CD4-positive, alpha-beta memory T cell (primary cell): ENCODE data around the gene ZNF229. TPM values are rescaled to one million over a fixed set of nuclear protein-coding genes. Genes with fewer than 3 reads are reported as not detected.
"Not testable (repeated sequence)": the region's sequence is repeated elsewhere in the genome, so short reads cannot be mapped to it uniquely, and the experiment has no call there.

Experiments used
- CTCF ChIA-PET: fragments of 350-600 bp; sonication (Branson Sonifier 250); formaldehyde crosslinking; loops from one replicate; lab custom pipeline; 2021; ENCODE audit warnings: inconsistent platforms; ENCODE audit not compliant: partially characterized antibody; lab: Charles Lee
- POLR2A ChIA-PET: fragments of 350-600 bp; sonication (Branson Sonifier 250); formaldehyde crosslinking; loops from one replicate; lab custom pipeline; 2021; ENCODE audit not compliant: partially characterized antibody; lab: Charles Lee
- DNase-seq, 5 donors: peaks; one replicate each; pipeline versions ENCODE4 v3.0.0 to v3.0.0-alpha.2; 2020 to 2022; ENCODE audit warnings: mixed read lengths in 1 of 5
- H3K27ac ChIP-seq: one replicate; pipeline ENCODE4 v1.7.0; 2013; ENCODE audit warnings: low read depth, low read length
- H3K27me3 ChIP-seq: 2 replicates; pipeline ENCODE4 v1.7.0; 2013; ENCODE audit warnings: mild to moderate bottlenecking, low read length, moderate library complexity; ENCODE audit not compliant: insufficient read depth
- H3K36me3 ChIP-seq: 2 replicates; pipeline ENCODE4 v1.7.0; 2013; ENCODE audit warnings: mild to moderate bottlenecking, low read length, moderate library complexity; ENCODE audit not compliant: insufficient read depth
- H3K4me1 ChIP-seq: 2 replicates; pipeline ENCODE4 v1.7.0; 2013; ENCODE audit warnings: mild to moderate bottlenecking, low read length, moderate library complexity; ENCODE audit not compliant: insufficient read depth
- H3K4me3 ChIP-seq, 2 donors: one replicate each; pipeline ENCODE4 v1.7.0; 2013; ENCODE audit warnings: low read length in 2 of 2, mild to moderate bottlenecking in 1 of 2
- H3K9me3 ChIP-seq, 2 donors: one replicate each; pipeline ENCODE4 v1.7.0; 2013; ENCODE audit warnings: low read length in 2 of 2, control low read depth in 1 of 2; ENCODE audit not compliant: control insufficient read depth in 1 of 2
- H3K27ac Mint-ChIP-seq, 7 donors: one replicate each; pipeline ENCODE4 v1.8.0; 2020 to 2021; ENCODE audit warnings: mixed read lengths in 7 of 7, mild to moderate bottlenecking in 6 of 7, inconsistent platforms in 3 of 7, moderate library complexity in 3 of 7
- H3K27me3 Mint-ChIP-seq, 2 donors: one replicate each; pipeline ENCODE4 v1.8.0; 2020 to 2021; ENCODE audit warnings: mixed read lengths in 2 of 2
- H3K36me3 Mint-ChIP-seq, 2 donors: one replicate each; pipeline ENCODE4 v1.8.0; 2020 to 2021; ENCODE audit warnings: mixed read lengths in 2 of 2, inconsistent platforms in 1 of 2, mild to moderate bottlenecking in 1 of 2
- H3K4me1 Mint-ChIP-seq, 4 donors: one replicate each; pipeline ENCODE4 v1.8.0; 2020 to 2021; ENCODE audit warnings: mixed read lengths in 4 of 4, mild to moderate bottlenecking in 1 of 4
- H3K4me3 Mint-ChIP-seq, 8 donors: one replicate each; pipeline ENCODE4 v1.8.0; 2020 to 2021; ENCODE audit warnings: mixed read lengths in 8 of 8, mild to moderate bottlenecking in 7 of 8, moderate library complexity in 6 of 8, inconsistent platforms in 3 of 8
- H3K9me3 Mint-ChIP-seq, 8 donors: one replicate each; pipeline ENCODE4 v1.8.0; 2020 to 2021; ENCODE audit warnings: mixed read lengths in 8 of 8, mild to moderate bottlenecking in 5 of 8, inconsistent platforms in 3 of 8, moderate library complexity in 1 of 8
- intact Hi-C: fragments of 100-400 bp; cut with micrococcal nuclease; formaldehyde crosslinking; loops from one replicate; pipeline ENCODE4 v1.15.1; 2023
- polyA plus RNA-seq, 2 donors: library from polyadenylated mRNA; unstranded; fragments of 300-500 nt; fragmentation: Illumina TruSeq; gene quantifications; one replicate each; pipeline ENCODE4 v1.2.3, GENCODE V29; 2021
- total RNA-seq, 2 experiments: library from RNA; stranded (reverse); gene quantifications; one replicate each; pipeline ENCODE4 v1.2.3, GENCODE V29; 2021

ZNF229 gene
- total and polyA plus RNA-seq, 4 experiments from 2014 or later = 0.16 to 1.6 (median 0.64) TPM

- intact Hi-C loops = no loop called here
- Histone ChIP-seq H3K4me3 (no peak overlapping the region), H3K9me3 (peaks cover 0 to 16% of the 10 kb centered on the region in 2 donors), H3K27me3 (no peaks in the 10 kb centered on the region), H3K36me3 (no peaks in the 10 kb centered on the region), H3K4me1 (no peaks in the 10 kb centered on the region), H3K27ac (no peak overlapping the region)
- DNase-seq = no peak
- ChIA-PET POLR2A (no interaction called here), CTCF (no interaction called here)
- peaks cover 0 to 6% of the 10 kb centered on the region in 2 donors for H3K27me3 Mint-ChIP-seq
- peaks cover 26 to 34% of the 10 kb centered on the region in 2 donors for H3K36me3 Mint-ChIP-seq
- no peaks in the 10 kb centered on the region for H3K4me1 Mint-ChIP-seq
- H3K27ac Mint-ChIP-seq = peak overlapping the region in 1 of 7 donors; percentile 30
- peaks cover 3 to 62% (median 45%) of the 10 kb centered on the region in 8 donors for H3K9me3 Mint-ChIP-seq
- no peak overlapping the region for H3K4me3 Mint-ChIP-seq
Measured at GRCh38 chr19:44455100-44455499, 6.8 kb upstream of the ZNF229 start.

DNA sequence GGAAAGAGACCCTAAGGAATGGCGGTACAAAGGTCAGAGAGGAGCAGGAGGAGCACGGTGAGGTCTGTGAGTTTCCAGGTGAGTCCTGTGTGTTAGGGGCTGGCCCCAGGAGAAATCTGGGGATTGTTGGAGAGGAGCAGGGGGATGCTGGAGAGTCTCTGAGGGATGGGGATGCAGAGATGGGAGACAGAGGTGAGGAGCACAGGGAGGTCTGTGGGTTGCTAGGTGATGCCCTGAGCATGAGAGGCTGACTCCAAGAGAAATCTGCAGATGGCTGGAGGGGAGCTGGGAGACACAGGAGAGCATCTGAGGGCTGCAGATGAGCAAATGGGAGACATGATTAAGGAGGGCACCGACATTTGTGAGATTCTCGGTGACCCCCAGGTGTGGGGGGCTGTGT is 4.1 kb upstream of the ZNF229 start:
- peaks cover 0 to 29% of the 10 kb centered on the region in 2 donors for H3K9me3 ChIP-seq
- intact Hi-C loops = no loop called here

DNA sequence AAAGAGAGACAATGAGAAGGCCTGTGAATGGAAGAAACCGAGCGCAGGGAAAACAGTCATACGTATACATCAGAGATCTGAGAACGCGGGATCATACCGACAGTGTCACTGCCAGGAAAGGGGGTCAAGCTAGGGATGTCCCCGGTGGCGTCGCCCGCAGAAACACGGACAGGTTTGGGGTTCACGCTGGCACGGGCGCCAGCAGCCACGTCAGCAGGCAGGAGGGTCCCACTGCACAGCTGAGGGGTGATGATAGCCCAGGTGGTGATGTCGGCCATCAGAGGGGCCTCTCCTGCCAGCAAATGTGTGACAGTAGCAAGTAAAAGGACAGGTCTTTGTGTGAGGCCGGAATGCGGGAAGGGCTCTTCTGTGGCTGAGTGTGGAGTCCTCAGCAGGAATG is 3.4 kb upstream of the ZNF229 start:
- peaks cover 0 to 33% of the 10 kb centered on the region in 2 donors for H3K9me3 ChIP-seq
- H3K4me1 ChIP-seq = no peaks in the 10 kb centered on the region
- Mint-ChIP-seq H3K9me3 (peaks cover 13 to 90% (median 75%) of the 10 kb centered on the region in 8 donors), H3K4me1 (peaks cover 0 to 12% (median 3%) of the 10 kb centered on the region in 4 donors), H3K27me3 (peaks cover 1 to 9% of the 10 kb centered on the region in 2 donors), H3K36me3 (peaks cover 34 to 46% of the 10 kb centered on the region in 2 donors), H3K4me3 (peak overlapping the region in 2 of 8 donors; percentile 22 to 33), H3K27ac (no peak overlapping the region)
- no peak for DNase-seq
- H3K27ac ChIP-seq = no peak overlapping the region
- H3K27me3 ChIP-seq = no peaks in the 10 kb centered on the region
- no peaks in the 10 kb centered on the region for H3K36me3 ChIP-seq
- intact Hi-C loops = no loop called here
- H3K4me3 ChIP-seq = no peak overlapping the region
- POLR2A ChIA-PET = no interaction called here
- CTCF ChIA-PET = no interaction called here

More for the DNA sequence above, 4.1 kb upstream of the ZNF229 start:
- ChIA-PET CTCF (no interaction called here), POLR2A (no interaction called here)
- peaks cover 1 to 7% of the 10 kb centered on the region in 2 donors for H3K27me3 Mint-ChIP-seq
- H3K36me3 Mint-ChIP-seq = peaks cover 32 to 43% of the 10 kb centered on the region in 2 donors
- no peaks in the 10 kb centered on the region for H3K27me3 ChIP-seq
- no peaks in the 10 kb centered on the region for H3K4me1 ChIP-seq
- DNase-seq = no peak
- no peak overlapping the region for H3K4me3 ChIP-seq
- no peak overlapping the region for H3K27ac ChIP-seq
- H3K4me3 Mint-ChIP-seq = no peak overlapping the region
- H3K27ac Mint-ChIP-seq = no peak overlapping the region
- H3K4me1 Mint-ChIP-seq = peaks cover 0 to 11% (median 3%) of the 10 kb centered on the region in 4 donors
- no peaks in the 10 kb centered on the region for H3K36me3 ChIP-seq
- H3K9me3 Mint-ChIP-seq = peaks cover 13 to 83% (median 70%) of the 10 kb centered on the region in 8 donors

DNA sequence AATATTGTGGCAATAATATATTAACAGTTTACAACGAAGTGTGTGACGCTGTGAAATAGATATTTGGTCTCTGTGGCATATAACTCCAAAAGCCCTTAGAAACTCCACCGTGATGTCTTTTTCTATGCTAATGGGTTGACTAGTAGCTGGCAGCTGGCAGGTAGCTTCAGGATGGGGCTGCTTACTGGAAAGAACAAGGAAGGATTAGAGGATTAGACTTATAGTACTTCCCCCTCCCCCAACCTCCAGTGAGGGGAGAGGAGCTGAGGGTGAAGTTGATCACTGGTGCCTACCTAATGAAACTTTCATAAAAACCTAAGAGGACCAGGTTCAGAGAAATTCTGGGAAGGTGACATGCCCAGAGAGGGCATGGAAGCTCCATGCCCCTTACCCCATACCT is 9.8 kb downstream of the ZNF229 start:
- Histone ChIP-seq H3K4me1 (no peaks in the 10 kb centered on the region), H3K36me3 (no peaks in the 10 kb centered on the region), H3K27ac (no peak overlapping the region), H3K9me3 (peaks cover 0 to 4% of the 10 kb centered on the region in 2 donors), H3K27me3 (no peaks in the 10 kb centered on the region), H3K4me3 (no peak overlapping the region)
- Mint-ChIP-seq H3K36me3 (peaks cover 26 to 35% of the 10 kb centered on the region in 2 donors), H3K9me3 (peaks cover 3 to 92% (median 75%) of the 10 kb centered on the region in 8 donors), H3K27me3 (no peaks in the 10 kb centered on the region), H3K27ac (no peak overlapping the region), H3K4me1 (no peaks in the 10 kb centered on the region), H3K4me3 (no peak overlapping the region)
- ChIA-PET CTCF (no interaction called here), POLR2A (no interaction called here)
- intact Hi-C loops = no loop called here
- DNase-seq = no peak

DNA sequence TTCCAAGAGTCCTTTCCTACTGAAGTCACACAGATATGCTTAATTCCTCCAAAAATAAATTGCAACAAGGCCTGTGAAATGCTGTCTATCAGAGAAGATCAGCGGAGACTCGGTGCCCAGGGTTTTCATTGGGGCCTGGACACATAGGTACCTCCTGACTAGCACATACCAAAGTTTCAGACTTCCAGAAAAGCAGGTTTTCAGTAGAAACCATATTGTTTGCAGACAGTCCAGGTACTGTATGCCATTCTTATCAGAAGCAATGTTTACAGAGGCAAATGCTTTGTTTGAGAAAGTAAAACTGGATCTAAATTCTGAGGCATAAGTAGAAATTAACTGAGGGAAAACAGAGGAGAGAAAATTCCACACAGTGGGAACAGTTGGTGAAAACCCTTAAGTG is 12.8 kb downstream of the ZNF229 start:
- Histone ChIP-seq H3K27me3 (no peaks in the 10 kb centered on the region), H3K27ac (no peak overlapping the region), H3K4me3 (no peak overlapping the region), H3K4me1 (no peaks in the 10 kb centered on the region), H3K36me3 (no peaks in the 10 kb centered on the region), H3K9me3 (peaks cover 0 to 8% of the 10 kb centered on the region in 2 donors)
- intact Hi-C loops = no loop called here
- Mint-ChIP-seq H3K27ac (no peak overlapping the region), H3K4me1 (no peaks in the 10 kb centered on the region), H3K4me3 (no peak overlapping the region), H3K27me3 (peaks cover 0 to 1% of the 10 kb centered on the region in 2 donors), H3K36me3 (peaks cover 18 to 28% of the 10 kb centered on the region in 2 donors), H3K9me3 (peaks cover 3 to 92% (median 75%) of the 10 kb centered on the region in 8 donors)
- CTCF ChIA-PET = no interaction called here
- DNase-seq = no peak
- POLR2A ChIA-PET = no interaction called here

DNA sequence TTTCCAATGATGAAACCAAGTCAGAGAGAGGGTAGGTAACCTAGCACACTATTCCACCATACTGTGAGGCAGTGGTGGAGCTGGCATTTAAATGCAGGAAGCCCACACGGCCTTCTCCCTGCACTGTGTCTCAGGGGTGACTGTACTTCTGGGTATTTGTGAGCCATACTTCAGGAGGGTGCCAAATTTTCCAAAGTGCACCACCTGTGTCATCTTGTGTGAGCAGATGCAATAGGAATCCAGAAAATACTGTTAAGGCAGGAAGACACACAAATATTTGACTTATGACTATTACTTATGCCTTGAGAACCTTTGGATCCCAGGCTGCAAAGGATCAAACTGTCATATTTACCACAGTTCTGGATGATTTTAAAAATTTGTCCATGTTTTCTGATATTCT is 17.3 kb downstream of the ZNF229 start:
- Mint-ChIP-seq H3K9me3 (peaks cover 3 to 93% (median 82%) of the 10 kb centered on the region in 8 donors), H3K4me1 (no peaks in the 10 kb centered on the region), H3K27ac (no peak overlapping the region), H3K36me3 (peaks cover 12 to 26% of the 10 kb centered on the region in 2 donors), H3K27me3 (peaks cover 0 to 1% of the 10 kb centered on the region in 2 donors), H3K4me3 (no peak overlapping the region)
- peaks cover 0 to 15% of the 10 kb centered on the region in 2 donors for H3K9me3 ChIP-seq
- ChIA-PET POLR2A (no interaction called here), CTCF (no interaction called here)
- intact Hi-C loops = no loop called here
- H3K27me3 ChIP-seq = no peaks in the 10 kb centered on the region
- H3K27ac ChIP-seq = no peak overlapping the region
- H3K36me3 ChIP-seq = no peaks in the 10 kb centered on the region
- H3K4me1 ChIP-seq = no peaks in the 10 kb centered on the region
- DNase-seq = no peak
- H3K4me3 ChIP-seq = no peak overlapping the region

DNA sequence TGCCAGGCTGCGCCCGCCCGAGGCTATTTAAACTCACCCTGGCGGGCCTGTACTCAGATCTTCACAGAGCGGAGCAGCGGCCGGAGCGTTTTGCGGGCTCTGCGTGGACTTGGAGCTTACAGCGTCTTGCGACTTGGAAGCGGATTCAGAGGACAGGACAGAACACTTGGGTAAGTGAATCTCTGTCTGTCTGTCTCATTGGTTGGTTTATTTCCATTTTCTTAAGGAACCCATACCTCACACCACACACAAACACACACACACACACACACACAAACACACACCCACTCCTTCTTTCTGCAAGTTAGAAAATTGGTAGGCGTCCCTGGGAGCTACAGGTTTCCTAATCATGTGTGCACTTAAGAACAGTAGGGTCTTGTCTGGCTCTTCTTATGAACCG is 32.7 kb downstream of the ZNF229 start:
- H3K36me3 Mint-ChIP-seq = peaks cover 5 to 17% of the 10 kb centered on the region in 2 donors
- H3K27ac Mint-ChIP-seq, H3K4me1 Mint-ChIP-seq, H3K27me3 Mint-ChIP-seq, H3K27me3 ChIP-seq, H3K4me1 ChIP-seq, H3K9me3 ChIP-seq, H3K27ac ChIP-seq, H3K4me3 ChIP-seq, POLR2A ChIA-PET, H3K36me3 ChIP-seq, CTCF ChIA-PET, DNase-seq, intact Hi-C loops, H3K4me3 Mint-ChIP-seq: not testable (repeated sequence)
- peaks cover 4 to 71% (median 48%) of the 10 kb centered on the region in 8 donors for H3K9me3 Mint-ChIP-seq
